ENCODE measurements around the gene STXBP5.

STXBP5 gene

DNA sequence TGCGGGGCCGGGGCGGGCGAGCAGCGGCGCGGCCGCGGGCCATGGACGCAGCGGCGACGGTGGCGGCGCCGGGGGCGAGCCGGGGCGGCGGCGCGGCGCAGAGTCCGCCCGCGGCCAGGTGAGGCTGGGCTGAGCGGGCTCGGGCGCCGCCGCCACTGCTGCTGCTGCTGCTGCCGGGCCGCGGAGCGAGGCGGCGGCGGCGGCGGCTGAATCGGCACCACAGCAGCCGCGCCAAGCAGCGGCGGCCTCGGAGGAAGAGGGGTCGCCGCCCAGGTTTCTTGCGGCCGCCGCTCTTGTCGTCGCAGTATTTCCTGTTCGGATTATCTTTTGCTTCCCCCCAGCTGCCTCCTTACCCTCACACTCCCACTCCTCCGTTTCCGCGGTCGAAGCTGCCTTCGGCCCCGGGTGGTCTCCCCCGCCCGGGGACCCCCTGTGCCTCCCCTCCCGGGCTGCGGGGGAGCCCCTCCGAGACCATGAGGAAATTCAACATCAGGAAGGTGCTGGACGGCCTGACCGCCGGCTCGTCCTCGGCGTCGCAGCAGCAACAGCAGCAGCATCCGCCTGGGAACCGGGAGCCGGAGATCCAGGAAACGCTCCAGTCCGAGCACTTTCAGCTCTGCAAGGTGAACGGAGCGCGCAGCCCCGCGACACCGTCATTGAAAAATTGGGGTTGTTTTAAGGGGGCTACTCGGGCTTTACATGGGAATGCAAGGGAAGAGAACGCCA, at the start of gene STXBP5:
Gene STXBP5 (plus strand): TSS at position 358 of the 726 bp plus-strand sequence. CDS start 116 bp downstream, at position 474.
- peak; percentile 53 for DNase-seq

DNA sequence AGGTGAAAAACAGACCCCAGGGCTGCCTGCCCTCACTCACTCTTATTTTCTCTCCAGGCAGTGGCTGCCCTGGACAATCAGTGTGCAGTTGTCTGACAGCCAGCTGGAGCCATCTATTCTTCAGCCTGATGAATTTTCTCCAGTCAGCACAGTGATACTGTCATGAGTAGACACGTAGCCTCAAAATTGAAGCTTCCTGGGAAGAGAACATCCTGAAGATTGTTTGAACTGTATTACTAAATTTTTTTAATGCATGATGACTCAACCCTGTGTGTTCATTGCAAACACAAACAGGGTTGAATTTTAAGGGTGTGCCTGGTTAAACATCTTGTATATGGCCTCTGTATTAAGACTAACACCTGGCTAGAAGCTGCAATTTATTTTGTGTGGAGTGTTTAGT, 49.8 kb upstream of the STXBP5 start:
- DNase-seq = no peak

- no peak for DNase-seq
These were observed 48.0 kb upstream of the STXBP5 start for GRCh38 chr6:147156218-147156617.

GRCh38 chr6:147156799-147157382, 47.3 kb upstream of the STXBP5 start:
- DNase-seq = no peak

GRCh38 chr6:147157930-147158329, 46.3 kb upstream of the STXBP5 start:
- no peak for DNase-seq

- DNase-seq = no peak
These were observed 45.3 kb upstream of the STXBP5 start for GRCh38 chr6:147158881-147159280.

DNA sequence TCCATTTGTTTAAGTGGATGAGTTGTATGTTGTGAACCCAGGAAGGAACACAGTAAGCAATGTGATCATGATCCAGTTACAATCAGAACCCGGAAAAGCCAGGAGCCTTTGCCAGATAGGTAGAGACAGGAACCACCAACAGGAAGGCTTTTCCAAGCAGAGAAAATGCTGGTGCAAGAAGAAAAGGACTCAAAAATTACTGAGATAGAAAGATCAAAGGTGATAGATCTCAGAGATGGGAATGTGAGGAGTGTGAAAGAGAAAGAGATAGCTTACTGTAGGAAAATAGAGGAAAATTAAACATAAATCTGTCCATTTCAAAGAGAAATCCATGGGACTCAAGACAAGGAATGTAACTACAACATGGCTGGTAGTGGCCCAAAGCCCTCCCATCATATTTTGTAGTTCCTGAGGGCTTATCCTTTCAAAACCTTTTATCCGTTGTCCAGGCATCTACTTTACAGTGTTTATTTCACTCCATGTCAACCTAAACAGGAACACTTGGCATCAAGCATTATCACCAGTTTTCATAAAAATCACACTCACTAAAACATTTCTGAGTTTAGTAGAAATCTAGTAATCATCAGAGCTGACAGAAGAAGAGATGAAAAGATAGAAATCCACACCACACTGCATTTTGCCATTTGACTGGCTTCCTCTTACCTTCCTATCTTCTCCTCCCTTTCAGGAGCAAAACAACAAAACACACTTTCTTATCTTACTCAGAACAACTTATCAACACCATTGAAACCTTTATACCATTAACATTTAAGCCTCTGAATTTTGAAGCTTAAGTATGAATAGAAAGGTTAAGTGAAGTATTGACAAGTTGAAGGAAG, 44.5 kb upstream of the STXBP5 start:
- no peak for DNase-seq

DNA sequence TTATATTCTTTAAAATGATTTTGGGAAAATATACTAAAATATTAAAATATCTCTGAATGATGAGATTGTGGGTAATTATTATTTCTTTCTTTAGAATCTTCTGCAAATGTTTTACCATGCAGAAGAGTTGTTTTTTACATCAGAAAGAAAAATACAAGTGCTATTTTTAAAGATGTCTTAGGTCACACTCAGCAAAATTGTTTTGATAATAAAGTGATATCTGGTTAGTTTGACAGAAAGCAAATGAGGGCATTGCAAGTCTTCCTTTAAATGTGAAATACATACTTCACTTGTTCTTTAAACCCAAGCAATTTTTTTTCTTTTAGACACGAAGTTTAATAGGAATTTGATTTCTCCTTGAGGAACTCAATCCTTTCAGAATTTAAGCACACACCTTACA, 43.6 kb upstream of the STXBP5 start:
- DNase-seq = no peak

DNA sequence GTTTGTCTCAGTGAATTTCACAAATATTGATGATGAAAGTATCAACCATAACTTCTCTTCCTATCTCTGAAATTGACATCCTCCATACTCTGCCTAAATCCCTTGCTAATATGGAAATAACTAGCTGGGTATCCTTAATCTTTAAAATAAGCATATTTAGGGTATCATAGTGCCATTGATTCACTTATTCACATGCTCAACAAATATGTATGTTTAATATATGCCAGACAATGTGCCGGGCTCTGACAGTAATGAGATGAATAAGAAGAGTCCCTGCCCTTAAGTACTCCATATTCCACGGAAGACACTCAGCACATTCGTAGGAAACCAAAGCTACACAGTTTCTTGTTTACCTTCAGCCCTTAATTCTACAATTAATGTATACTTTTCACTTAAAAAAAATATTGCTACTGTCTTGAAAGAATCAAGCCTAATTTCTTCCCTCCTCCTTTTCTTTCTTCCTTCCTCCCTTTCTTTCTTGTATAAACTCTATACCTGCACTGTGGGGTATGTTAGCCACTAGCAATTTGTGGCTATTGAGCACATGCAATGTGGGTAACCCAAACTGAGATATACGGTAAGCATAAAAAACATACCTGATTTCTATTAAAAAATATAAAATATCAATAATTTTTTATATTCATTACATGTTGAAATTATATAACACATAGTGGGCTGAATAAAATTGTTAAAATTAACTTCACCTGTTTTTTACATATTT, 42.8 kb upstream of the STXBP5 start:
- no peak for DNase-seq

DNA sequence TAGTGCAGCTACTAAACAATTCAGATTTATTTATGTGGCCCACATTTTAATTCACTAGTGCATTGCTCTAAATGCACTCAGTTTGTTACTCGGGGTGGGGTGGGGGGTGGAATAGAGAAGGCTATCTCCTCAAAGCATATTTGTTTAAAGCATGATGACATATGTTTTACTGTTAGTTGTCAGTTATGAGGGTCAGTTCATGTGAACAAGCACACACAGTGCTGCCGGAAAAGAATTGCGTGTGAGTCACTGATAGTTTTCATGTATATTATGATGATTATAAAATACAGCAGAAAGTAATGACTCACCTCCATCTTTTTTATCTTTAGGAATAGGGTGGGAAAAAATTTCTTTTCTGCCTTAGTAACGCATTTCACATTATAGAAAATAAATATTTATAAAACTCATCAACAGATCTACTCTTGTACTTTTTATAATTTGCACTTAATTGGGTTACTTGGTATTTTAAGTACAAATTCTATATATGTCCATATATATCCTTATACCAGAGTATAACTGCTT, 42.2 kb upstream of the STXBP5 start:
- DNase-seq = no peak

DNA sequence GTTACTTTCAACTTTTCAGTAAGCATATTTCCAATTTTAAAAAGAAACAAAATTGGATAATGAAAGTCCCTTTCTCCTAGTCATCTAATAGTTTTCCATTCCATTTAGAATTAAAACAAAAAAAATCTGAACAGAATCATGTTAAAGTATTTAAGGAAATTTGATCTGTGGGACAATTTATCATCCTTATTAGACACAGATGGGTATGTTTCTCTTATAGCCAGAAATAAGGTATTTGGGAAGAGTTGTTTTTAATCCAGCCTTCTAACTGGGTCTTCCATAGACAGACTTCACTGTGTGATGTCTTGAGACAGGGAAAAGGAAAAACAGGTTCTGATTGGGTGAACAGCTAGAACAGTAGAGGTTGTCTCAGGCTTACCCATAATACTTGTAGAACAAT, 39.5 kb upstream of the STXBP5 start:
- DNase-seq = no peak

DNA sequence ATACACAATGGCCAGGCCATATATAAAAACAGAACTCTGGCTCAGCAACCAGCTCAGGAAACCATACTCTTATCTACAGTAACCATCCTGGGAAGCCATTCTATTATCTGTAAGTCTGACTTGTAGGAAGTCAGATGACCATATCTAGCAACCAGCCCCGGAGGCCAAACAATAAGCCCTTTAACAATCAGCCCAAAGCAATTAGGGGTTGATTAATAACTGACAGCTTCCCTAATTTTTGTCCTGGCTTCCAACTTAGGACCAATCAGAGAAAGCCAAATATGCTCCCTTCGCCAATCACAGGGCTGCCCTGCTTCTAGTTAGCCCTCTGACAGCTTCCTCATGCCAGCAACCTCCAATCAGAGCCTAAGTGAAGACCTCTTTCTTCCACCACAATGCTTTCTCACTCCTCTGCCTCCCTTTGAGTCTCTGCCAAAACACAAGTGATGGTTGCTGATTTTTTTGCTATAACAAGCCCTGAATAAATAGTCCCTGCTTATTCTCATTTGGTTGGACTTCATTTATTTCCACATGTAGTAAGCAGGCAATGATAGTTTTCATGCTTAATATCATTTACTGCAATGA, 37.8 kb upstream of the STXBP5 start:
- DNase-seq = no peak

GRCh38 chr6:147166992-147167391, 37.2 kb upstream of the STXBP5 start:
- no peak for DNase-seq

DNA sequence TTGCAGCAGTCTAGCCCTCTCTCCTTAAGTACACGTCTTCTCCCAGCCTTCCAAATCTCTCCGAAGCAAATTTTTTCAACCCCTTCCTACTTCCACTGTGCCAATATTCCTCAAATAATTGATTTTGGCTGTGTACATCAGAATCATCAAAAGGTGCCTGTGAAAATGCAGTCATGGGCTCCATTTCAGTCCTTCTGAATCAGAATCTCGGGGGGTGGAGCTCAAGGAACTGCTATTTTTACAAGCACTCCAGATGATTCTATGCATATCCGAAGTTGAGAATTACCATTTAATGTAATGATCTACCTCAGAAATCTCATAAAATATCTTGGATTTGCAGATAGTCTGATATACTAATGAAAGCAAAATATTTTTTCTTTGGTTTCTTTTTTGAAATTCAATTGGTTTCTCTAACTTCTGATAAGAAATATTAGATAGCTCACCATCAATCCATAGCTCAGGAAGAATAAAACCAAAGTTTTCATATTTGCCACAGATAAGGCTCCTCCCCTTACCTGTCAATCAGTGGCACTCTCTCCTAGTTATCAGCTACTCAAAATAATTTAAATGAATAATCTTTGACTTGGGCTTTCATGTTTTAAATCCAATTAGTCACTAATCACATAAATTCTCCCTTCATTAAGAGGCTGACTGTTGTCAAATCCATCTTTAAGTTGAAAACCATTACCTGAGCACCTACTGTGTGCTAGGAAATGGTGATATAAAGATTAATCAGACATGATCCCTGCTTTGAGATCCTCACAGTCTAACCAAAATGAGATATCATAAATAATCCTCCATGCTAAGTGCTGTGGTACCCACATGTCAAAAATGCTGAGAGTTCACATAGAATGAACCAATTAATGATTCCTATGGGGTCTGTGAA, 36.4 kb upstream of the STXBP5 start:
- no peak for DNase-seq

GRCh38 chr6:147169529-147169928, 34.7 kb upstream of the STXBP5 start:
- DNase-seq = no peak

GRCh38 chr6:147170269-147170668, 33.9 kb upstream of the STXBP5 start:
- DNase-seq = no peak

DNA sequence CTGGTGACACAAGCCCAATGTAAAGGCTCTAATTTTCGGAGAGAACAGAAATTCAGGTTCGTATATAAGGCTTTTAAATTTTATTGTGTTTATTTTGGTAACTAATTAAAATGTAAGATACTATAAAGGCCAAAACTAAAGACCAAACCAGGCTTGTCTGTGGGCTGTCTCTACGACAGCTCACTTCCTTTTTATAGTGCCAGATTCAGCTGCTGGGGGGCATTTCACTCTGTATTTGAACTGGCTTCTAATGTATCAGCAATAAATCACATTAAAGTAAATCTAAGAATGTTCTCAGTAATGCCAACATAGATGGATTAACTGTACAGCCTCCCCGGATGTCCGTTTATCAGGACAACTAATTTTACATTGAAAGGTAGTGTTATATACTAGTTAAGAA, 31.1 kb upstream of the STXBP5 start:
- DNase-seq = no peak

DNA sequence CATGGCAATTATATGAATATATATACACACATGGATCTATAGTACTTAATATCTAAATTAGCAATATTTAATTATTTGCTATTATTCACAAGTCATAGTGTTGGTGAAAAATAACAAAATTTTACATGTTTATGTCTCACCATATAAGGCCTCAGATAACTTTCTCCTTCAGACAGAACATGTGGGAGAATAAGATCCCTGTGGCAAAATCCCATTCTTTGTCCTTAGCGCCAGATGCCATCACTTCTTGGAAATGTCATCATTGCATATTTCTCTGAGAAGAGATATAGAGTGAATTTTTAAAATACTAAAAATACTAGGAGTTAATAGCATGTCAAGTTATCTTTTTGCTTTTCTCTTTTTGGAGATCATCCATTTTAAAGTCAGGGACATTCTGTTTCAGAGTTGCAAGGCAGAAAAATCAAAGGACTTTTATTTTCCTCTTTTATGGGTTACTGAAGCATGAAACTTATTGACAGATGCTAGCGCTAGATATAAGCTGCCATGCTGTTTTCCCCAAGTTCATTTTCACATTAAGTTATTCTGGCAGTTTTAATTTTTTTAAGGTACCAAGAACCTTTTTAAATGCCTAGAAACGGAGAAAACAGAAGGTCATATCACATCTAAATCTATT, 30.4 kb upstream of the STXBP5 start:
- DNase-seq = no peak

DNA sequence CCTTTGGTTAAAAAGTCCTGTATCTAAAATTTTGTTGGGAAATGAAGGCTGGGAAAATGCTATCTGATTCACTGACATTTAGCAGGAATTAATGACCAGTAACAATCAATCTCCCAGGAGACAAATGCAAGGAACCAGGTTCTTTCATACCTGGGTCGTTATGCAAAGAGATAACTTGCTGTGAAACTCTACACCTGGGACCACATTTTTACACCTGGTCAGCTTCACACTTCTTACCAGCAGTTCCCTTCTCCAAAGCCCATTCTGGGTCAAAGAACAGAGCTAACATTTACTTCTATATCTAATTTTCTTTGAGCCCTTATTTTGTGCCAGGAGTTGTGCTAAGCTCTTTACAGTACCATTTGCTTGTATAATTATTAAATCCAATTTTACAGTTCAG, 27.4 kb upstream of the STXBP5 start:
- DNase-seq = no peak

GRCh38 chr6:147177286-147177685, 26.9 kb upstream of the STXBP5 start:
- DNase-seq = peak; percentile 5

GRCh38 chr6:147178355-147178754, 25.9 kb upstream of the STXBP5 start:
- DNase-seq = no peak
